ENCODE measurements around the gene TP53I13. TPM values are rescaled to one million over a fixed set of nuclear protein-coding genes. Genes with fewer than 3 reads are reported as not detected.

TP53I13 gene
- total RNA-seq, 1 experiment from 2014 or later = 33.3 TPM

DNA sequence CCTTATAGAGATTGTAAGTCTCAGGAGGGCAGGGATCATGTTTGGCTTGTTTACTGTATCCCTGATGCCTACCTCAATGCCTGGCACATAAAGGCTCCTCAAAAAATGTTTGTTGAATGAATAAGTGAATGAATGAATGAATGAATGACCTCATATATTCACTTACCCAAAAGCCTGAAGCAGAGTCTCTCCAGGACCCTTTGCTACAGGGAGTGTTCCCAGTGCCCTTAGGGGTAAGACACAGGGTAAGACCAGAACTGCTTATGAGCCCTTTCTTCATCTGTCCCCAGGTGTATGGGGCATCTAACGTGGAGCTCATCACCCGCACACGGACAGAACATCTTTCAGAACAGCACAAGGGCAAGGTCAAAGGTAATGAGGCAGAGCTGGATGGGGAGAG is 41.9 kb downstream of the TP53I13 start:
- Histone ChIP-seq H3K27me3 (ENCODE audit: insufficient read depth, low read length) (no peaks in the 10 kb centered on the region), H3K4me3 (replicated peaks in 1 of 2; ENCODE audit: low read depth in 1 of 2, low read length in 2 of 2) (no peak overlapping the region), H3K9me3 (ENCODE audit: control insufficient read depth in 1 of 2, insufficient read depth in 1 of 2, low read depth in 1 of 2, low read length in 2 of 2) (no peaks in the 10 kb centered on the region), H3K4me2 (ENCODE audit: low read length) (no peak overlapping the region), H3K9me2 (ENCODE audit: insufficient read depth) (no peaks in the 10 kb centered on the region), H2AFZ (ENCODE audit: low read depth, low read length, poor library complexity, severe bottlenecking) (no peak overlapping the region), H3K4me1 (ENCODE audit: control insufficient read depth in 1 of 2, insufficient read depth in 2 of 2, low read length in 2 of 2) (0 out of 4 replicates have a peak, but pooled peaks cover 0 to 3% of the 10 kb centered on the region in 2 experiments), H3K79me2 (ENCODE audit: insufficient read depth, low read length) (peaks cover 4% of the 10 kb centered on the region; the same call in 1 of the 2 replicates), H3K27ac (ENCODE audit: low read depth, low read length) (no peak overlapping the region), H3K36me3 (ENCODE audit: control insufficient read depth in 1 of 2, insufficient read depth in 2 of 2, low read length in 2 of 2) (no peaks in the 10 kb centered on the region), H4K20me1 (ENCODE audit: insufficient read depth) (no peaks in the 10 kb centered on the region), H3K9ac (ENCODE audit: low read length) (no peak overlapping the region)
- no peak for TF ChIP-seq TCF7L2 (IDR thresholded peaks at IDR 0.05; ENCODE audit: borderline replicate concordance, extremely low read depth, insufficient read depth, insufficient read length)
- no peak for TF ChIP-seq ZFX (IDR thresholded peaks at IDR 0.05)
- TF ChIP-seq SRF (IDR thresholded peaks at IDR 0.05; ENCODE audit: low read depth) = no peak
- TF ChIP-seq ELF1 (IDR thresholded peaks at IDR 0.05; ENCODE audit: borderline replicate concordance, low read depth) = no peak
- TF ChIP-seq FOSL1 (IDR thresholded peaks at IDR 0.05; ENCODE audit: low read depth) = no peak
- TF ChIP-seq MAX (IDR thresholded peaks at IDR 0.05) = no peak
- no peak for TF ChIP-seq POLR2AphosphoS5 (IDR thresholded peaks at IDR 0.05; ENCODE audit: low read depth, low read length)
- no peak for TF ChIP-seq CEBPB (IDR thresholded peaks at IDR 0.05; ENCODE audit: low read depth)
- TF ChIP-seq EZH2phosphoT487 (IDR thresholded peaks at IDR 0.05; ENCODE audit: borderline replicate concordance) = no peak
- intact Hi-C loops (cut with micrococcal nuclease) = no loop called here
- ATAC-seq (no peak), DNase-seq (ENCODE audit: low read depth, low spot score) (no peak)
- ChIA-PET CTCF (no interaction called here), RAD21 (ENCODE audit: low non-redundant PET in 1 of 2, low total read pairs in 2 of 2, uncharacterized antibody in 2 of 2, unreplicated experiment in 2 of 2) (no interaction called here), POLR2A (no interaction called here)
- BruUV-seq (replicated peaks) = no TSS peak

GRCh38 chr17:29611351-29612093 is 43.0 kb downstream of the TP53I13 start:
- no peaks in the 10 kb centered on the region for H4K20me1 ChIP-seq (ENCODE audit: insufficient read depth)
- intact Hi-C loops (cut with micrococcal nuclease) = no loop called here
- TF ChIP-seq ZFX (IDR thresholded peaks at IDR 0.05) (no peak), EZH2phosphoT487 (IDR thresholded peaks at IDR 0.05; ENCODE audit: borderline replicate concordance) (no peak), SRF (IDR thresholded peaks at IDR 0.05; ENCODE audit: low read depth) (no peak)
- BruUV-seq (replicated peaks) = no TSS peak
- H3K27me3 ChIP-seq (ENCODE audit: insufficient read depth, low read length) = no peaks in the 10 kb centered on the region
- no peak for DNase-seq (ENCODE audit: low read depth, low spot score)
- H3K9me2 ChIP-seq (ENCODE audit: insufficient read depth) = no peaks in the 10 kb centered on the region
- ChIA-PET RAD21 (ENCODE audit: low non-redundant PET in 1 of 2, low total read pairs in 2 of 2, uncharacterized antibody in 2 of 2, unreplicated experiment in 2 of 2) (no interaction called here), POLR2A (no interaction called here), CTCF (no interaction called here)
- H3K4me2 ChIP-seq (ENCODE audit: low read length) = no peak overlapping the region
- H3K9me3 ChIP-seq (ENCODE audit: control insufficient read depth in 1 of 2, insufficient read depth in 1 of 2, low read depth in 1 of 2, low read length in 2 of 2) = no peaks in the 10 kb centered on the region
- no peak overlapping the region for H2AFZ ChIP-seq (ENCODE audit: low read depth, low read length, poor library complexity, severe bottlenecking)
- no peaks in the 10 kb centered on the region for H3K36me3 ChIP-seq (ENCODE audit: control insufficient read depth in 1 of 2, insufficient read depth in 2 of 2, low read length in 2 of 2)
- H3K4me1 ChIP-seq (ENCODE audit: control insufficient read depth in 1 of 2, insufficient read depth in 2 of 2, low read length in 2 of 2) = peaks cover 0 to 8% of the 10 kb centered on the region in 2 experiments; a peak in 1 of 4 replicates
- peaks cover 4% of the 10 kb centered on the region; the same call in 1 of the 2 replicates for H3K79me2 ChIP-seq (ENCODE audit: insufficient read depth, low read length)
- H3K27ac ChIP-seq (ENCODE audit: low read depth, low read length) = no peak overlapping the region
- no peak for ATAC-seq
- no peak overlapping the region for H3K4me3 ChIP-seq (replicated peaks in 1 of 2; ENCODE audit: low read depth in 1 of 2, low read length in 2 of 2)
- no peak overlapping the region for H3K9ac ChIP-seq (ENCODE audit: low read length)

Measured in HCT116 (cell line).